ENCODE measurements around the gene PCSK2.

PCSK2 gene

DNA sequence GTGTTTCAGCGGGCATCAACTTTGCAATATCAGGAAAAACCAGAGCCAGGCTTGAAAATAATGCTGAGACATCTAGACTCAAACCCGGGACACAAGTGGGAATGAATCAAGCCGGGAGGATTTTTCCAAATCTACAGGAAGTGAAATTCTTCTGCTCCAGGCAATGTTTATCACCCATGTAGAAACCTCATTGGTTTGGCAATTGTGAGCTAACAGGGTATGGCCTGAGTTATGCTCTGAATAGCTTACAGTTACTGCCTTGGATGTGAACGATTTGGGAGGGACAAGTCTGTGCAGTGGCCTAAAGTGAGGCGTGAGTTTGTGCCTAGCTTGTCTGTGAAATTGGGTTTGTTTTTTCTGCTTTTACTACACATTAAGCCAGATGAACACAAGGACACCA, 87.4 kb downstream of the PCSK2 start:
- TF ChIP-seq TAF1 (IDR thresholded peaks at IDR 0.05; ENCODE audit: borderline replicate concordance, low read depth, low read length) = no peak
- TF ChIP-seq POLR2AphosphoS5 (IDR thresholded peaks at IDR 0.05; ENCODE audit: low read depth, low read length) = no peak
- TF ChIP-seq POLR2A (IDR thresholded peaks at IDR 0.05; ENCODE audit: low read depth, low read length) = no peak
- no peak for FAIRE-seq
- DNase-seq (ENCODE audit: insufficient read length) = no peak

GRCh38 chr20:17315407-17316231, 88.8 kb downstream of the PCSK2 start:
- no peak for DNase-seq (ENCODE audit: insufficient read length)
- TF ChIP-seq TAF1 (IDR thresholded peaks at IDR 0.05; ENCODE audit: borderline replicate concordance, low read depth, low read length) (no peak), POLR2AphosphoS5 (IDR thresholded peaks at IDR 0.05; ENCODE audit: low read depth, low read length) (no peak)
- FAIRE-seq = no peak

- FAIRE-seq = no peak
- TF ChIP-seq TAF1 (IDR thresholded peaks at IDR 0.05; ENCODE audit: borderline replicate concordance, low read depth, low read length) (no peak), POLR2A (IDR thresholded peaks at IDR 0.05; ENCODE audit: low read depth, low read length) (no peak), POLR2AphosphoS5 (IDR thresholded peaks at IDR 0.05; ENCODE audit: low read depth, low read length) (no peak)
- DNase-seq (ENCODE audit: insufficient read length) = no peak
Measured at GRCh38 chr20:17316316-17317038, 89.6 kb downstream of the PCSK2 start.

GRCh38 chr20:17317341-17317740, 90.5 kb downstream of the PCSK2 start:
- FAIRE-seq (no peak), DNase-seq (ENCODE audit: insufficient read length) (no peak)
- no peak for TF ChIP-seq TAF1 (IDR thresholded peaks at IDR 0.05; ENCODE audit: borderline replicate concordance, low read depth, low read length)
- no peak for TF ChIP-seq POLR2AphosphoS5 (IDR thresholded peaks at IDR 0.05; ENCODE audit: low read depth, low read length)
- TF ChIP-seq POLR2A (IDR thresholded peaks at IDR 0.05; ENCODE audit: low read depth, low read length) = no peak

DNA sequence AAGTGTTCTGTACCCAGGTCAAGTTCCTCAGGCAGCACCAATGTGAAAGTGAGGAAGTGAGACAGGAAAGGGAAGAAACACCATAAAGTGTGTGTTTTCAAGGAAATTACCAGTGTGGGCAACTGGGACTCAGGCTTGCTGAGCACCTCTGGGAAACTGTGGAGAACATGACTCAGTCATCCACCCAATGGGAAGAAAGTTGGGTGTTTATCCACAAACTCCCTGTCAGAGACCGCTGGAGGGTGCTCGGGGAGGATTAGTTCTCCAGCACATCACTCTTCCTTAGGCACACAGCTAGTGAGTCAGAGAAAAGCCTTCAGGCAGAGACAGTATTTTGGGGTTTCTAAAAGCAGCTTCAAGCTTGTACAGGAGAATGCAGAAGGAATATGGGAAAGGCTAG, 93.6 kb downstream of the PCSK2 start:
- TF ChIP-seq POLR2A (IDR thresholded peaks at IDR 0.05; ENCODE audit: low read depth, low read length) (no peak), TAF1 (IDR thresholded peaks at IDR 0.05; ENCODE audit: borderline replicate concordance, low read depth, low read length) (no peak), POLR2AphosphoS5 (IDR thresholded peaks at IDR 0.05; ENCODE audit: low read depth, low read length) (no peak)
- FAIRE-seq (no peak), DNase-seq (ENCODE audit: insufficient read length) (no peak)

GRCh38 chr20:17326096-17326495, 99.3 kb downstream of the PCSK2 start:
- DNase-seq (ENCODE audit: insufficient read length) = no peak
- TF ChIP-seq POLR2AphosphoS5 (IDR thresholded peaks at IDR 0.05; ENCODE audit: low read depth, low read length) (no peak), TAF1 (IDR thresholded peaks at IDR 0.05; ENCODE audit: borderline replicate concordance, low read depth, low read length) (no peak)
- no peak for FAIRE-seq

DNA sequence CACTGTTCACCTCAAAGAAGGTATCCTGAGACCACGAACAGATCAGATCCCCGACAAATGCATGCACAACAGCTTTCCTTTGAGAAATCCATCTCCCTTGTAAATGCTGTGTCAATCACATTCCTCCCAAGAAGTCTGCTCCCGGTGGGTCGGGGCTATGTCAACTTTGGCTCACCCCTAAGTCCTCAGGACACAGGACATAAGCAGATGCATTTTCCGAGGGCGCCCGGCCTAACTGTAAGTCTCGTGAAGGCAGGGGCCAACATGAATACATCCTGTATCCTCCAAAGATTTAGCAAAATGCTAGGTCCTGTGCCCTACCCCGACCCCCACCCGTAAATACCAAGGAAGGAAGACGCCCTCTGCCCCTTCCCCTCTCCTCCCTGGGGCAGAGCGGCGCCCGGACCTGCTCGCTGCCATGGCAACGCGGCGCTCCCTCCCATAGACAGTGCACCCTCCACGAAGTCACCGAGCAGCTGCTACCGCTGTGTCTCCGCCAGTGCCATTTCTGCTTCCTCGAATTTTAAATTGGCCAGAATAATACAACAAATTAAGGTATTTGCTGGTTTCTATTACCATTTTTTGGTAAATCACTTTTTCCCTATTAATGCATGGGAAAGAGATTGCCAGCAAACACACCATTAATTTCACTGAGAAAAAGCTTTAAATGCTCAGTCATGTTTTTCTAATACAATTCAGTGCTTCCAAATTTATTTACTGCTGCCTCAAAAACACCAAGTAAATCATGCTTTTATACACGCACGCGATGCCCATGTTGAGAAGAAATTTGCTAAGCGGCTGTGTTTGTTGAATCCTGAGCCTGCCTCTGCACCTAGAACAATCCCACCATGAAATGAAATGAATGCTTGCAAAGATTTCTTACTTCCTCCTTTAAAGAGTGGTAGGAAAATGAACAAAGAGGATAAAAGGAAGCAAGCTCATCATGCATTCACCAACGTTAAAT, 100.6 kb downstream of the PCSK2 start:
- no peak for DNase-seq (ENCODE audit: insufficient read length)
- no peak for FAIRE-seq
- TF ChIP-seq POLR2A (IDR thresholded peaks at IDR 0.05; ENCODE audit: low read depth, low read length) = no peak
- TF ChIP-seq TAF1 (IDR thresholded peaks at IDR 0.05; ENCODE audit: borderline replicate concordance, low read depth, low read length) = no peak
- no peak for TF ChIP-seq POLR2AphosphoS5 (IDR thresholded peaks at IDR 0.05; ENCODE audit: low read depth, low read length)

DNA sequence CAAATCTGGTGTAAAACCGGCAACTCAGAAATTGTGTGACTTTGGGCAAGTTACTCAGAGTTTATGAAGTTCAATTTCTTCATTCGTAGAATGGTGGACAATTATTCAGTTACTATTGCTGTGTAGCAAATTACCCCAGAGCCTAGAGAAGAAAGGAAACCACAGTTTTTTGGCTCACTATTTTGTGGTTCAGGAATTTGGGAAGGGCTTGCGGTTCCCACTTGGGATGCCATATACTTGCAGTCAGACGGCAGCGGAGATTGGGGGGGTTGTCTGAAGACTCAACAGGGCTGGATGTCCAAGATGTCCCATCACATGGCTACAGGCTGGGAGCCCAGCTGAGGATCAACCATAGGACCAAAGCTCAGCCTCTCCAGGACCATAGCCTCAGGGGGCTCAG, 108.1 kb downstream of the PCSK2 start:
- DNase-seq (ENCODE audit: insufficient read length) (no peak), FAIRE-seq (no peak)
- no peak for TF ChIP-seq TAF1 (IDR thresholded peaks at IDR 0.05; ENCODE audit: borderline replicate concordance, low read depth, low read length)
- TF ChIP-seq POLR2AphosphoS5 (IDR thresholded peaks at IDR 0.05; ENCODE audit: low read depth, low read length) = no peak
- no peak for TF ChIP-seq POLR2A (IDR thresholded peaks at IDR 0.05; ENCODE audit: low read depth, low read length)

DNA sequence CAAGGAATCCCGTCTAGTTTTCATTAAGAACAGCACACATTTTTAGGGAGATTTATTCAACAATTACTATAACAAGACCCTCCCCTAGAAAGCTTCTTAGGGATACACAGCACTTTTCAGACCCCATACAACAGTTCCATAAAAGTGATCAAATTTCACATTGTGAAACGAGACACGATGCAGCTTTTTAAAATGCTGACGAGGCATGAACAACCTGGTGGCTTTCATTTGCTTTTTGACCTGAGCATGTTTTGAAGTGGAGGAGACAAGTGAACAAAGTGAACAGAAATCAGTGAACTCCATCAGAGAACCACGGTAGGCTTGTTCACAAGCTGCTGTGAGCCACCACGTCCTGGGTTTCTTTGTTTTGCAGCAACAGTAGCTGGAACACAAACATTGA, 112.2 kb downstream of the PCSK2 start:
- FAIRE-seq (no peak), DNase-seq (ENCODE audit: insufficient read length) (no peak)
- no peak for TF ChIP-seq POLR2AphosphoS5 (IDR thresholded peaks at IDR 0.05; ENCODE audit: low read depth, low read length)
- no peak for TF ChIP-seq TAF1 (IDR thresholded peaks at IDR 0.05; ENCODE audit: borderline replicate concordance, low read depth, low read length)

GRCh38 chr20:17343091-17343490, 116.3 kb downstream of the PCSK2 start:
- DNase-seq (ENCODE audit: insufficient read length) (no peak), FAIRE-seq (no peak)
- TF ChIP-seq TAF1 (IDR thresholded peaks at IDR 0.05; ENCODE audit: borderline replicate concordance, low read depth, low read length) (no peak), POLR2A (IDR thresholded peaks at IDR 0.05; ENCODE audit: low read depth, low read length) (no peak), POLR2AphosphoS5 (IDR thresholded peaks at IDR 0.05; ENCODE audit: low read depth, low read length) (no peak)
